Uterus (tissue), 4 donors: Measurements from ENCODE around the gene SLC25A21. TPM values are rescaled to one million over a fixed set of nuclear protein-coding genes. Genes with fewer than 3 reads are reported as not detected.

Experiments used
- DNase-seq, 2 donors: peaks; one replicate each; pipeline ENCODE4 v3.0.0-alpha.2; 2019 to 2020
- H3K27ac ChIP-seq, 2 donors: fragments of 200-600 bp; sonication (generic); 1 replicate in 1 of 2; 2 replicates in 1 of 2; pipeline ENCODE4 v1.5.1; 2016 to 2018
- H3K27me3 ChIP-seq, 2 donors: fragments of 200-600 bp; sonication (generic); one replicate each; pipeline ENCODE4 v1.5.1; 2018 to 2019; ENCODE audit warnings: control low read depth in 1 of 2
- H3K36me3 ChIP-seq, 2 donors: fragments of 200-600 bp; sonication (generic); one replicate each; pipeline ENCODE4 v1.5.1; 2019; ENCODE audit warnings: control low read depth in 1 of 2
- H3K4me1 ChIP-seq, 2 donors: fragments of 200-600 bp; sonication (generic); one replicate each; pipeline ENCODE4 v1.5.1; 2018 to 2019; ENCODE audit warnings: control low read depth in 1 of 2
- H3K4me3 ChIP-seq, 2 donors: fragments of 200-600 bp; sonication (generic); 1 replicate in 1 of 2; 2 replicates in 1 of 2; pipeline ENCODE4 v1.5.1; 2018 to 2019; ENCODE audit warnings: mild to moderate bottlenecking in 1 of 2
- H3K9me3 ChIP-seq, 2 donors: fragments of 200-600 bp; sonication (generic); one replicate each; pipeline ENCODE4 v1.5.1; 2019; ENCODE audit warnings: control low read depth in 1 of 2
- CTCF ChIP-seq, 4 experiments: fragments of 200-600 bp in 2 of 4; fragments of 450-650 bp in 2 of 4; sonication (generic) in 2 of 4; IDR thresholded peaks; one replicate each; pipeline ENCODE4 v1.5.1; 2016 to 2019; ENCODE audit warnings: antibody characterized with exemption in 4 of 4, mild to moderate bottlenecking in 2 of 4, moderate library complexity in 1 of 4
- POLR2A ChIP-seq, 2 donors: fragments of 450-650 bp; IDR thresholded peaks; one replicate each; pipeline ENCODE4 v1.6.1; 2016; ENCODE audit warnings: antibody characterized with exemption in 2 of 2, mild to moderate bottlenecking in 1 of 2, moderate library complexity in 1 of 2
- intact Hi-C: fragments of 100-400 bp; cut with DNase I; formaldehyde crosslinking; loops from one replicate; pipeline ENCODE4 v1.15.1; 2023; ENCODE audit warnings: low total_unique reads
- total RNA-seq, 4 donors: library from RNA; depleted of rRNA in 3 of 4; stranded (reverse); fragments of >200 nt in 3 of 4; gene quantifications; one replicate each; pipeline versions ENCODE4 v1.1.0 to v1.2.4, GENCODE V29; 2014 to 2023
- donor health status: DM: yes; HTN: yes; CAD: no.

Gene SLC25A21
- total RNA-seq, 4 donors from 2014 or later, result under 0.01 to 3.0 (median 2.0) TPM; not detected in 1

DNA sequence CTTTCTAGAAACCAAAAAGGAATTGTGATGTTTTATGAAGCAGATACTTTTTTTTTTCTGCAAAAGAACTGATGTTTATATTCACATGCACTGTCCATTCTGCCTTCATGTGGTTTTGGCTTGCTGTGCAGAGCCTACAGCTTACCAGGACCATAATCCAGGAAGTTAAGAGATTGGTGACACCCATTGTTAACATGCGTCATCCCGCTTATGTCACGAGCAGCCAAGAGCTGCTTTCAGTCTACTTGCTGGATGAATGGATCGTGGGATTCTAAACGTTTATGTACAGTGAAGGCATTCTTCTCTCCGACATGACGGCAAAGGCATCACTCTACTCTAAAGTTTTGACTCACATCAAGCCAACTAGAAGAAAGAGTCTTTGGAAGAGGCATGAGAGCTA lies 434.1 kb downstream of the SLC25A21 start:
- H3K27me3 ChIP-seq, result no peaks in the 10 kb centered on the region
- no peak for DNase-seq
- no peak overlapping the region for H3K4me3 ChIP-seq
- H3K4me1 ChIP-seq, result no peaks in the 10 kb centered on the region
- no peaks in the 10 kb centered on the region for H3K9me3 ChIP-seq
- H3K36me3 ChIP-seq, result no peaks in the 10 kb centered on the region
- no peak for TF ChIP-seq POLR2A (IDR thresholded peaks at IDR 0.05)
- TF ChIP-seq CTCF (IDR thresholded peaks at IDR 0.05), result no peak
- intact Hi-C loops, result no loop called here
- H3K27ac ChIP-seq, result no peak overlapping the region

DNA sequence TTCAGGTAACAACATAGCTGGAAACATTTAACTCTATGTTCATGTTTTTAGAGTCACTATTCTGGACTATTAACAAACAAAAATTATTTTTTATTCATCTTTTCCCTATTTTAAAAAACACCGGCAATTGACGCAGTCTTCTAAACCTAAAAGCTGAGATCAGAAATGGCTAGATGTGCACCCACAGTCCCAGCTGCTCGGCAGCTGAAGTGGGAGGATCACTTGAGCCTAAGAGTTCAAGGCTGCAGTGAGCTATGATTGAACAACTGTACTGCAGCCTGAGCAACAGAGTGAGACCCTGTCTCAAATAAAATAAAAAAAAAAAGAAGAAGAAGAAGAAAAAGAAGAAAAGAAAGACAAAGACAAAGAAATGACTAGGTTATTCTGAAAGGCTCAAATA lies 446.3 kb downstream of the SLC25A21 start:
- Histone ChIP-seq H3K36me3 (no peaks in the 10 kb centered on the region), H3K4me1 (no peaks in the 10 kb centered on the region), H3K4me3 (no peak overlapping the region), H3K9me3 (no peaks in the 10 kb centered on the region), H3K27ac (no peak overlapping the region), H3K27me3 (no peaks in the 10 kb centered on the region)
- DNase-seq, result no peak
- no peak for TF ChIP-seq CTCF (IDR thresholded peaks at IDR 0.05)
- intact Hi-C loops, result no loop called here

DNA sequence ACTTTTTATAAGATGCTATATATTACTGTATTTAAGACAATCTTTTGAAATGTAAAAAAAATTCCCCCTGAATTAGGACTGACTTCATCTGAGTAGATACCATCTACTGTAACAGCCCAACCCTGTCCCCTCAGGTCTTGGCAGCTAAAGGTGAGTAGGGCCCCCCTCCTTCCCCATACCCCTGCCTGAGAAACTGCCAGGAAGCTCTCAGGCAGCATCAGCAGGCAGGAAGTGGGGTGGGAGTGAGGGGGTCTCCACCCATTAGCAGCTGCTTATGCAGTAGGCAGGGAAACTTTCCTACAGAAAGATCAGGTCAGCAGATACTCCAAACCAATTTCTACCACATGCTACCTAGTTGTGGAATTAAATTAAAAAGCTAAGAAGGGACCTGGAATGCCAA lies 448.2 kb downstream of the SLC25A21 start:
- H3K36me3 ChIP-seq, result no peaks in the 10 kb centered on the region
- H3K4me1 ChIP-seq, result no peaks in the 10 kb centered on the region
- H3K27me3 ChIP-seq, result no peaks in the 10 kb centered on the region
- H3K27ac ChIP-seq, result no peak overlapping the region
- no peak for DNase-seq
- TF ChIP-seq CTCF (IDR thresholded peaks at IDR 0.05), result no peak
- no peak for TF ChIP-seq POLR2A (IDR thresholded peaks at IDR 0.05)
- no peak overlapping the region for H3K4me3 ChIP-seq
- intact Hi-C loops, result no loop called here
- no peaks in the 10 kb centered on the region for H3K9me3 ChIP-seq

- H3K4me3 ChIP-seq, result no peak overlapping the region
- no peak for DNase-seq
- H3K27me3 ChIP-seq, result no peaks in the 10 kb centered on the region
- H3K9me3 ChIP-seq, result no peaks in the 10 kb centered on the region
- intact Hi-C loops, result no loop called here
- TF ChIP-seq CTCF (IDR thresholded peaks at IDR 0.05) (no peak), POLR2A (IDR thresholded peaks at IDR 0.05) (no peak)
- H3K36me3 ChIP-seq, result no peaks in the 10 kb centered on the region
- no peaks in the 10 kb centered on the region for H3K4me1 ChIP-seq
- H3K27ac ChIP-seq, result no peak overlapping the region
Observed at GRCh38 chr14:36723530-36723929, 448.9 kb downstream of the SLC25A21 start.

DNA sequence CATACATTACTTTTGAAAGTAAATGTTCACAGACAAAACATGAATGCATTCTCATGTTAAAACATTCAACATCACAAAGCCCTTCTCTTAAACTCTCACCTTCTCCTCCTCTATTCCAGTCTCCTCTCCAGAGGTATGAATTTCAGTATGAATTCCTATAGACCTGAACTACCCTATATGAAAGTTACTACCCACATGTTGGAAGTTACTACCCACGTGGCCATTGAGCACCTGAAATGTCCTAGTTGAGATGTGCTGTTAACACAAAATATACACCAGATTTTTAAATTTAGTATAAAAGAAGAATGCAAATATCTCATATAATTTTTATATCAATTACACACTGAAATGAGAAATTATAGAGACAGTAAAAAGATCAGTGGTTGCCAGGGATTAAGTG lies 450.5 kb downstream of the SLC25A21 start:
- DNase-seq, result no peak
- Histone ChIP-seq H3K4me3 (no peak overlapping the region), H3K27me3 (no peaks in the 10 kb centered on the region), H3K36me3 (no peaks in the 10 kb centered on the region), H3K27ac (no peak overlapping the region), H3K4me1 (no peaks in the 10 kb centered on the region), H3K9me3 (no peaks in the 10 kb centered on the region)
- intact Hi-C loops, result no loop called here
- TF ChIP-seq POLR2A (IDR thresholded peaks at IDR 0.05), result no peak
- TF ChIP-seq CTCF (IDR thresholded peaks at IDR 0.05), result no peak
